Dedifferentiated amniotic fluid mesenchymal stem cell (primary cell): ENCODE results near the gene ITIH1.
"Not testable (repeated sequence)": the region's sequence is repeated elsewhere in the genome, so short reads cannot be mapped to it uniquely, and the experiment has no call there.

Experiments used
- DNase-seq: peaks from one replicate; pipeline ENCODE4 v3.0.0-alpha.2; 2016; ENCODE audit errors: extremely low spot score

The ITIH1 gene

DNA sequence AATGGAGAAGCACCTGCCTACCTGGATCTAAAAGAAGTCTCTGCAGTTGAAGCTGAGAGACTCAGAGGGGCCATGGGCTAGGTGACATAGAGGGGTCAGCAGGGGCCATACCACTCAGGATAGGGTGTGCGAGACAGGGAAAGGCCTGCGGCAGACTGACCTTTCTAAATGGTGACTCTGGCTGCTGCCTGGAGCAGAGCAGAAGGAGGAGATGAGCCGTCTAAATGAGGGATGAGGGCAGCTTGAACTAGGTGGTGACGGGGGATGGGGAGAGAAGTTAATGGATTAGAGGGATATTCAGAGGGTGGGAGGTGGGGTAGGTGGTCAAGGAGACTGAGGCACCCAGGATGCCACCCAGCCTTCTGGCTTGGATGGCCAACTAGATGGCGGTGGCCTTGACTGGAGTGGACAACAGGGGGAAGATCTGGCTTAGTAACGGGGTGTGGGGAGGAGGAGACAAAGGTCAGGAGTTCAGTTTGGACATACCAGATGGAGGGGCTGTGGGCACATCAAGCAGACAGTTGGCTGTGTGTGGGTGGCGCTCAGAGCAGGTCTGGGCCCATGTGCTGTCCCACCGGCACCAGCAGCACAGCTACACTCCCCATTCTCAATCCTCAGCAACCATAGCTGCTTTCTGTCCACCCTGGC is 3.2 kb upstream of the ITIH1 start:
- no peak for DNase-seq

DNA sequence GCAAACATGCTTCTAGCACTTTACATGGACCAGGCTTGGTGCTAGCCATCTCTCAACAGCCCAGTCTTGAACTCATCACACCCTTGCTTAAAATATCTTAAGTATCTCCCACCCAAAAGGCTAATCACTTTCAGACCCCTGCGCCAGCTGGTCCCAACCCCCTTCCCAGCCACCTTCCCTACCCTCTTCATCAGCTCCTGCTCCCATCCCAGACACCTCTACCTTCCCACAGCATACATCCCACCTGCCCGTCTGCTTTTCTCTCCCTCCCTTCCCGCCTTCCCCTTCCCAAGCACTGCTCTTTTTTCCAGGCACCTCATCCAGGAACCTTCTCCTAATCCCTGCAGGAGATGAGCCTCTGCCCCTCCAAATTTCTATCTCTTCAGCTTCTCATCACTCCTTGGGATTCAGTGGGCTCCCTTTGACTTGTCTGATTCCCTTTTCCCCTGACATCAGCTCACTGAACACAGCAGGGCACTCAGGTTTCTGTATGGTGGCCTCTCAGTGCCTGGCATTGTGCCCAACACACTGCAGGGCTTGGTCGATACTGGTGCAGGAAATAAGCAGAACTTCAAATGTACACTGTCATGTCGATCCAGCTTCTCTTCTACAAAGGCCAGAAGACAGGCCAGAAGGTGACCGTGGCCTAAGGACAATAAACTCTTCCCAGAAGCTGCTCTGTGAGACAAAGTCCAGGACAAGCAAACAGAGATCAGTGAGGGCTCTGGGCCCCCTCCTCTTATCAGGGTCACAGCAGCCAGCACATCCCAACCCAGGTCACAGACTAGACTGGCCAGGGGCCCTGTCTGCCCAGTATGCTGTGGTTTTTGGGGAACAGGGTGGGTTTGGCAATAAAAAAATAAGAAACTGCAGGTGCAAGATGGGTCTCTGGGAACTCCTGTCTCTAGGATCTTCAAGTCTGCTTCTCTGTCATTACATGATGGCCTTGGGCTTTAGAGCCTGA is 2.2 kb upstream of the ITIH1 start:
- DNase-seq = no peak

DNA sequence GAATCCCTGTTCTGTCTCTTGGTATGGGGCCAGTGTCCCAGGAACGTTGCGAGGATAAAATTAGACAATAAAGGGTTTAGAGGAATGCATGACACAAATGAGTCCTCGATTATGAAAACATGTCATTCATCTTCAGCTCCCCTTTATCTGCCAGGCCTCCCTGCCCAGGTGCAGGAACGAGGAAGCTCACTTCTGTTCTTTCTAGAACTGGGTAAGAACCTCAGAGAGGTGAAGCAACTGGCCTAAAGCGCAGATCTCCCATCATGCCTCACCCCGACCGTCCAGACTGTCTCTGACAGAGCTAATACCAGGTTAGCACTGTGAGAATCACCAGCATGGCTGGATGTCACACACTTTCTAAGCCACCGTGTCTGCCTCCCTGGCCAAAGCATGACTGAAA is 1.5 kb upstream of the ITIH1 start:
- no peak for DNase-seq

DNA sequence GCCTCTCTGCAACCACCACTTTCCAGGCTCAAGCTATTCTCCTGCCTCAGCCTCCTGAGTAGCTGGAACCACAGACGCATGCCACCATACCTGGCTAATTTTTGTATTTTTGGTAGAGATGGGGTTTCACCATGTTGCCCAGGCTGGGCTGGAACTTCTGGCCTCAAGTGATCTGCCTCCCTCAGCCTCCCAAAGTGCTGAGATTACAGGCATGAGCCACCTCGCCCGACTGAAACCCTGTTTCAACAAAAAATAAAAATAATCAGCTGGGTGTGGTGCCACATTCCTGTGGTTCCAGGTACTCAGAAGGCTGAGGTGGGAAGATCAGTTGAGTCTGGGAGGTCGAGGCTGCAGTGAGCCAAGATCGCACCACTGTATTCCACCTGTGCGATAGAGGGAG is 913 bp upstream of the ITIH1 start:
- not testable (repeated sequence) for DNase-seq

DNA sequence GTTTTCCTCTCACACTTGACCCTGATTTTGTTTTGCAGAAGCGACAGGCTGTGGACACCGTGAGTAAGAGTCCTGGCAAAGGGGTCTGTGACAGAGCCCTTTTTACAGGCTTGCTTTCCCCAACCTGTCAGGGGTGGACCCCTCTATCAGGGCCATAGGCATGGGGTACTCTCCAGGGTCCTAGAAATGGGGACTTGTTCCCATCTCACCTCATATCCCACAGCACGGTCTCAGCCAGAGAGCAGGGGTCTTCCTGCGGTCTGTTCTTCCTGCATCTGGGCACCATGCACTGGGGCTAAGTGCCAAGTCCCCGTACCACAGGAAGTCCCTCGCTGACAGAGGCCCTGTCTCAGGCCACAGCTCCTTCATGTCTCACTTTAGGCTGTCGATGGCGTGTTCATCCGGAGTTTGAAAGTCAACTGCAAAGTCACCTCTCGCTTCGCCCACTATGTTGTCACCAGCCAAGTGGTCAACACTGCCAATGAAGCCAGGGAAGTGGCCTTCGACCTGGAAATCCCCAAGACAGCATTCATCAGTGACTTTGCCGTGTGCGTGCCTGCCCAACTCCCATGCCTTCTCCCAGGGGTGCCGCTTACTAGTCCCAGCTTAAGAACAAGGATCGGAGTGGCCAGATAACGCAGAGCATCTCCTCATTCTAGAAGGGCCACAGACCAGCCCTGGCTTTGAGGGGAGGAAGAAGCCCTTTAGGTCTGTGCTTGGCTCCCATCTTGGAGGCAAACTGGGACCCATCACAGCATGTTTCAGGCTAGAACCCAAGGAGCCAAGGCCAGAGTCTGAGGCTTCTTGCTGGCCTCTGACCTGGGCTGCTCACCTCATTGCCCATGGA is 783 bp downstream of the ITIH1 start:
- no peak for DNase-seq

DNA sequence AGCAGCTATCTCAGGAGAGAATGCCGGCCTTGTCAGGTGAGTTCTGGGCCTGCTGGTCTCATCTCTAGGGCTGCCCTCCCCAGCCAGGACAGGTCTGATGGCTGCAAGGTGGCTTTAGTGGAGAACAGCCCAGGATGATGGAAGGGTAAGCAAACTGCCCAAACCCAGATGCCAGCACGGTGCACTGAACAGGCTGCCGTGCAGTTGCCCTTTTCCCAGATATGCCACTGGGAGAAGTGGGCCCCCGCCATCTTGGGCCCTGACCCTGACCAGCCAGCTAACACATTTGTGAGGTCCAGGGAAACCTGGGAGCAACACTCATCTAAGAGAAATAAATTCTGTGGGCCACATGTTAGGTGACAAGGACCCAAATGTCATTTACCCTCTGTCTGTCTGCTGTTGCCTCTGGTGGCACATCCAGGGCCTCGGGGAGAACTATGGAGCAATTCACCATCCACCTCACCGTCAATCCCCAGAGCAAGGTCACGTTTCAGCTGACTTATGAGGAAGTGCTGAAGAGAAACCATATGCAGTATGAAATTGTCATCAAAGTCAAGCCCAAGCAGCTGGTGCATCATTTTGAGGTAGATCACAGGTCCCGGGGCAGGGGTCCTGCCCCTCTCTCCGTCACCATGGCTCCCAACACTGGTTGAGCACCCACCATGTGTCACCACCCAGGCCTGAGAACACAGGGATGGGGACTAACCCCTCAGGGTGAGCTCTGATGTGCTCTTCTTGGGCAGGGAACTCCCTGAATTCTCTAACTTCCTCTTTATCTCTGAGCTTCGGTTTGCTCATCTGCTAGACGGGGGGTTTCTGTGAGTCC is 1.8 kb downstream of the ITIH1 start:
- no peak for DNase-seq

DNA sequence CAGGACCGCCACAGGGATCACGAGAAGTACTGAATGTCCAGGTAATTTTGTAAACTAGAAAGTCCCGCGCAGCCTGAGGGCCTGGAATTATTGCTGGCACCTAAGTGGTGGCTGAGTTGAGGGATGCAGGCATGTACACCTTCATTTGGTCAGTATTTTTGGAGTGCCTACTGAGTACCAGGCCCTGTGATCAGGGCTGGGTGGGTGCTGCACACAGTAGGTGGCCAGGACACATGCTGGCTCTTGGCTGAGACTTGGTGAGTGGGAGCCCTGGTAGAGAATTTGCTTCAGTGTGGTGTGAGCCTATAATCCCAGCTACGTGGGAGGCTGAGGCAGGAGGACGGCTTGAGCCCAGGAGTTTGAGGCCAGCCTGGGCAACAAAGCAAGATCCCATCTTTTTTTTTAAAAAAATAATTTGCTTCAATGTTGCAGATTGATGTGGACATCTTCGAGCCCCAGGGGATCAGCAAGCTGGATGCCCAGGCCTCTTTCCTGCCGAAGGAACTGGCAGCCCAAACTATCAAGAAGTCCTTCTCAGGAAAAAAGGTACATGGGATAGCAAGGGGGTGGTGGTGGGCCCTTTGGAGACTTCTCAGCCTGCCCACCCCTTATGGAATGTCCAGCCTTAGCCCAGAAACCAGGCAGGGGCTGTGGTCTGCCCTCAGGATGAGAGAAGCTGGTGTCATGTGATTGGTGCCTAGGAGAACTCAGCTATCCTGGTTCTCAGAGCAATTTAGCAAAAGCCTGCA is 2.6 kb downstream of the ITIH1 start:
- DNase-seq = no peak

DNA sequence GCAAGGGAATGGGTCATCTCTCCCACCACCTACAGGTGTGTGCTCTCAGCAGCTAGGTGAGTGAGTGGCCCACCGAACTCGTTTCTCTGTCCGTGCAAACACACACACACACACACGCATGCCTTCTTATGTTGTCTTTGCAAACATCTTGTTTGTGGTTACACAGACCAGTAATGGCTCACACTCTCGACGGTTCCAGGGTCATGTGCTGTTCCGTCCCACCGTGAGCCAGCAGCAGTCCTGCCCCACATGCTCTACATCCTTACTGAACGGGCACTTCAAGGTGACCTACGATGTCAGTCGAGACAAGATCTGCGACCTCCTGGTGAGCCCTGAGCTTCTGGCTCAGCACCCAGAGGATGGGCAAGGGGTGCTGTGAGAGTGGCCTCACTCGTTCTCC is 4.3 kb downstream of the ITIH1 start:
- DNase-seq = no peak

DNA sequence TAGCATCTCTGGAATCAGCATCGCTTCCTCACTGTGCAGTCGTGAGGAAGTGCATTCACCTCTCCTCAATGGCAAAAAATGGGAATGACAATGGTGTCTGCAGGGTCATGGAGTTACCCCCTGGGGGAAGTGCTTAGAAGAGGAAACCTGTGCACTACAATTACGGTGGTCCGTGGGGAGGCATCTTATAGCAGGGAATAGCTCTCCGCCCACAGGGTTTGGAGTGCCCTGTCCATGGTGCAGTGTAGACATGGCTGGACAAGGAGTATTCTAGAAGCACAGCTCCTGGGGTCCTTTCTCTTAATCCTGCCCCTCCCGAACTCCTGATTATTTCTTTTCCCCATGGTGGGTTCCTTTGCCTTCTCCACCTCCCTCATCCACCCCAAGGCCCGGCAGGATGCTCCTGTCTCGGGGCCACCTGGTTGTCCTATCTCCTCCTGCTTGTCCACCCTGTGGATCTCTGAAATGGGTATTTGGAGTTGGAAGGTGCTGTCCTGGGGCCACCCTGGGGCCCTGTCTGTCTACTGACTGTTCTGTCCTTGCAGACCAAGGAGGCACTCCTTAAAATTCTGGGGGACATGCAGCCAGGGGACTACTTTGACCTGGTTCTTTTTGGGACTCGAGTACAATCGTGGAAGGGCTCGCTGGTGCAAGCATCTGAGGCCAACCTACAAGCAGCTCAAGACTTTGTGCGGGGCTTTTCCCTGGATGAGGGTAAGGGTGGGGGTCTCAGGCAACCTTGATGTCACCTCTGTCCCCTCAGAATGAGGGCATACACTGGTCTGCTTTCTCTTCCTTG is 5.2 kb downstream of the ITIH1 start:
- no peak for DNase-seq

DNA sequence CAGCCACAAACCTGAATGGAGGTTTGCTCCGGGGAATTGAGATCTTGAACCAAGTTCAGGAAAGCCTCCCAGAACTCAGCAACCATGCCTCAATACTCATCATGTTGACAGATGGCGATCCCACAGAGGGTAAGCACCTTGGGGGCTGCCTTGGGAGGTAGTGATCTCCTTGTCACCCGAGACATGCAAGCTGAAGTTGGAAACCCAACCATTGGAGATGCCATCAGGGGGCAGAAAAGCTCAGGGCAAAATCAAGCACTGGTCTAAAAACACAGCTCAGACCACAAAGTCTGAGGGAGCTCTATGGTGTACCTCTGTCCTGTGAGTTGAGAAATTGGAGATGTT is 5.8 kb downstream of the ITIH1 start:
- DNase-seq = no peak

DNA sequence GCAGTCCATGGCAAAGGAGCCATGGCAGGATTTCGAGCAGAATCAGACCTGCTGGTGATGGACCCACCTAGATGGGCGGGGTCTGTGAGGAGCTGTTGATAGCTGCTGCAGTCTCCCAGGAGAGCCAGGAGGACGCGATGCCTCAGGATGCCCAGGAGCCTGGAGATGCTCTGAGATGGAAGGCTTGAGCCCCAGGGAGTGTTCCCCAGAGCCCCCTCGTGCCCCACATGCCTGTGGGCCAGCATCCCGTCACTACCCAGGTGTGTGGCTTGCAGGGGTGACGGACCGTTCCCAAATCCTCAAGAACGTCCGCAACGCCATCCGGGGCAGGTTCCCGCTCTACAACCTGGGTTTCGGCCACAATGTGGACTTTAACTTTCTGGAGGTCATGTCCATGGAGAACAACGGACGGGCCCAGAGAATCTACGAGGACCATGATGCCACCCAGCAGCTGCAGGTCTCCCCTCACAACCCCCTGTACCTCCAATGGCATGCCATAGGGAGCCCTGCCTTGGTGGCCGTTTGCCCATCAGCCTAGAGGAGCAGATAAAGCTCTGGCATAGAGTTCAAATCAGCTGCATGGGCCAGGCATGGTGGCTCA is 6.7 kb downstream of the ITIH1 start:
- no peak for DNase-seq

DNA sequence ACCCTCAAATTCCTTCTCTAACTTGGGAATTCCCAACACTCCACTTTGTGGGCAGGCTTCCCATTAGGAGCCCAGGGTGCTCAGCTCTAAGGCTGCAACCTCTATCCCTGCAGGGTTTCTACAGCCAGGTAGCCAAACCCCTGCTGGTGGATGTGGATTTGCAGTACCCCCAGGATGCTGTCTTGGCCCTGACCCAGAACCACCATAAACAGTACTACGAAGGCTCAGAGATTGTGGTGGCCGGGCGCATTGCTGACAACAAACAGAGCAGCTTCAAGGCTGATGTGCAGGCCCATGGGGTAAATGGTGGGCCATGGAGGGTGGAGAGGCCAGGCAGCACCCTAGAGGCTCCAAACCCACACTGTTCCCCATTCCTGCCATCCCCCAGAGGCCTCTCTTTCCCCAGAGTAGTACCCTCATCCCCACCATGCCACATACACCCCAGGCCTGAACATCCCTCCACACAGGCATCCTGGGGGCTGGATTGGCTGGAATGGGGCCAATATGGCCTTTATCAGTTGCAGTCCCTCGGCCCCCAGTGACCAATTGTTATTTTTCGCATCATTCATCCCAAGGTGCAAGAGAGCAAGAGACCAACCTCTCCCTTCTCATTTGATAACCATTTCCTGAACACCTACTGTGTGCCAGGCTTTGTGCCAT is 7.7 kb downstream of the ITIH1 start:
- DNase-seq = no peak

DNA sequence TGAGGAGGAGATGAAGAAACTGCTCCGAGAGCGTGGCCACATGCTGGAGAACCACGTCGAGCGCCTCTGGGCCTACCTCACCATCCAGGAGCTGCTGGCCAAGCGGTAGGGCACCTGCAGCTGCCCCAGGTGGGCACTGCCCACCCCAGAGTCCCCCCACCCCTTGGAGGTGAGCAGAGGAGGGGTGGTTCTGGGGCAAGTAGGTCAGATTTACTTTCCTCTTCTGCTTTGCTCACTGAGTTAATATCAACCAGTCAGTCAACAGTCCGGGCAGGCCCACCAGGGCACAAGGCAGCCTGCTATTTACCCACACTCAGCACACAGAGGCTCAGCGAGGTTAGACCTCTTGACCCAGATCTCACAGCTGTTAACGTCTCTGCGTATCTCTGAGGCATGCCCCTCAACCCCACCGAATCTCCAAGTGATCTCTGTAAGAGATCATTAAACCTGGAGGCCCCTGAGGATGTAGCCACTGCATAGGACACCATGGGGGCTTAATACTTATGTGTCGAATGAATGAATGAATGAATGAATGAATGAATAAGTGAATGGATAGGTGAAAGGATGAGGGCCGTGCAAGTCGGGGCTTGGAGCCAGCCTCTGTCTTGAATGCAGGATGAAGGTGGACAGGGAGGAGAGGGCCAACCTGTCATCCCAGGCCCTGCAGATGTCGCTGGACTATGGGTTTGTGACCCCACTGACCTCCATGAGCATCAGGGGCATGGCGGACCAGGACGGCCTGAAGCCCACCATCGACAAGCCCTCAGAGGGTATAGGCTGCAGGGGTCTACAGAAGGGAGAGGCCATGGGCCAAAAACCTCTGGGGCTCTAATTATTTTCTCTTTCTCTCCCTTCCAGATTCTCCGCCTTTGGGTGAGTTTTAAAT is 9.2 kb downstream of the ITIH1 start:
- DNase-seq = no peak

DNA sequence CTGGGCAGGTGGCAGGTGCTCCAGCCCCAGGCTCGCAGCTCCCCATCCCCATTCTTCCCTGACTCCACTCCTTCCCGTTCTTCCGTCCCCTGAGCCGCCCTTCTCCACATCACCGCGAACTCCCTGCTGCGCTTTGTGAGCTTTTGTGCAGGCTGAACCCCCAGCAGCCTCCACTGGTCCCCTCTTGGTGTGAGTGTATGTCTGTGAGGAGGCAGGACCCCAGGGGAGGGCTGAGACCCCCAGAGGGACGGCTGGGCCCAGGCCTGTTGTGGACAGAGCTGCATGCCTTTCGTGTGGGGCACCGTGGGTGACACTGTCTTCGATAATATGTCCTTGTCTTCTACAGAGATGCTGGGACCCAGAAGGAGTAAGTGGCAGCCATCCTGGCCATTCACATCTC is 9.8 kb downstream of the ITIH1 start:
- DNase-seq = no peak

DNA sequence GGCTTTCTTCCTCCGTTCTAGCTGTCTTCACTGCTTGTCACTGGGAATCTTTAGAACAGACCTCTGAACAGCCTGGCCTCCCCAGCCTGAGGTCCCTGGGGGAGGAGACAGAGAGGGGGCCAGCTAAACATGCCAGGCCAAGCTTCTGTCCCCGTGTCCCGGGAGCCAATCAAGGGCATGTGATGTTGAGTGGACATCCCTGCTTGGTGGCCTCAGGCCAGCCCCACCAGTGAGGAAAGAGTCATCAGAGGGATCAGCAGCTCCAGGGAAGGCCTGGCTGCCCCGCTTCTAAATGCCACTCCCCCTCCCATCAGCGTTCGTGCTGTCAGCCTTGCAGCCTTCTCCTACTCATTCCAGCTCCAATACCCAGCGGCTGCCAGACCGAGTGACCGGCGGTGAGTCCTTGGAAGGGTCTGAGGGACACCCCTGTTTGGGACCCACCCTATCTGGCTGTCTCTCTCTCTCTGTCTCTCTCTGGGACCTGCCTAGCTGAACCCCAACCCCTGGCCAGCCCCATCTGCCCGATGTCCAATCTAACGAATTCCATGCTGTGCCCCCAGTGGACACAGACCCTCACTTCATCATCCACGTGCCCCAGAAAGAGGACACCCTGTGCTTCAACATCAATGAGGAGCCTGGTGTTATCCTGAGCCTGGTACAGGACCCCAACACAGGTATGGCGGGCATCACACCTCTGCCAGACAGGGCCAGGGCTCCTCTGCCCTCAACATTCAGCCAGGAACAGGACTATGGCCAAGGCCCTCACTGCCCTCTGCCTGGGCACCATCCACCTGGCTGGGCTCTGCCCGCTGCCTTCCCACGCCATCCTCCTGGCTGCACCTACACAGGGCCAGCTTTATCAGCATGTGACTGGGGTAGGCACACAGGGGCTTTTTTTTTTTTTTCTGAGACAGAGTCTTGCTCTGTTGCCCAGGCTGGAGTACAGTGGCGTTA is 10.6 kb downstream of the ITIH1 start:
- DNase-seq = no peak

DNA sequence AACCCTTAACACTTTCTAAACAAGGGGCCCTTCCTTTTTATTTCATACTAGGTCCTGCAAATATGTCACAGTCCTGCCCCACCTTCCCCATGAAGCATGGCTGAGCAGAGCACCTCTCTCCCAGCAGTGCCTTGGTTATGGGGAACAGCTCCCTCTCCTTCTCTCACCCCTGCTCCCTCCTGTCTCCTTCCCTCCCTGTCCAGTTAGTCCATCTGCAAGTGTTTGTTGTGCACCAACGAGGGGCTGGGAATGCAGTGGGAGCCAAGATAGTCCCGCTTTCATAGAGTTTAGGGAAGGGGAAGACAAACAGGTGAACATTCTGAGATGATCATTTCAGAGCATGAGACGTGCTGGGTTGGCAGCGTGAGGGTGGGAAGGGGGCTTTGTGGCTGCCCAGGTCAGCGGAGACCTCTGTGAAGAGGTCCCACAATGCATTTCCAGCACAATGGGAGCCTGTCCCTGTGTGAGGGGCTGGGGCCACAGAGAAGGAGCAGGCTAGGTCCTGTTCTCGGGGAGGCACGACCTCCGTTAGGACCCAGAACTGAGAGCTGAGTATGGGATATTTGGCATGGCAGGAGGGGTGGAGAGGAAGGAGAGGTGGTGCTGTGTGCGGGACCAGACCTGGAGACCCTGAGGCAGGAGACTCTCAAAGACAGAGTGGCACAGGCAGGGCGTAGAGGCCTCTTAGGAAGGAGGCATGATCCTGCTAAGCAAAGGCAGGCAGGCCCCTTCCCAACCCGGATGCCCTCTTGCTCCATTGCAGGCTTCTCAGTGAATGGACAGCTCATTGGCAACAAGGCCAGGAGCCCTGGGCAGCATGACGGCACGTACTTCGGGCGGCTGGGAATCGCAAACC is 11.7 kb downstream of the ITIH1 start:
- no peak for DNase-seq
